Hematopoietic multipotent progenitor cell treated with erythropoietin and hydrocortisone succinate and interleukin-3 and kit ligand, for 15 days (in vitro differentiated cells): ENCODE results near the gene CYP4F8.

ENCODE experiments used
- DNase-seq: peaks from one replicate; pipeline ENCODE4 v3.0.0-alpha.2; 2015; ENCODE audit warnings: low spot score

The CYP4F8 gene

GRCh38 chr19:15616183-15616582 lies 1.2 kb downstream of the CYP4F8 start:
- no peak for DNase-seq

- no peak for DNase-seq
Observed at GRCh38 chr19:15616627-15617270, 1.7 kb downstream of the CYP4F8 start.

GRCh38 chr19:15618321-15618720 lies 3.3 kb downstream of the CYP4F8 start:
- DNase-seq = no peak

- no peak for DNase-seq
Observed at GRCh38 chr19:15621801-15622200, 6.8 kb downstream of the CYP4F8 start.

- no peak for DNase-seq
Observed at GRCh38 chr19:15622991-15623390, 8.0 kb downstream of the CYP4F8 start.

- DNase-seq = no peak
Observed at GRCh38 chr19:15623711-15624318, 8.8 kb downstream of the CYP4F8 start.

GRCh38 chr19:15628236-15629002 lies 13.4 kb downstream of the CYP4F8 start:
- DNase-seq = no peak

- DNase-seq = peak; percentile 83
Observed at GRCh38 chr19:15629003-15629880, 14.2 kb downstream of the CYP4F8 start.

- peak; percentile 51 for DNase-seq
Observed at GRCh38 chr19:15631817-15632216, 16.8 kb downstream of the CYP4F8 start.

GRCh38 chr19:15633082-15633835 lies 18.2 kb downstream of the CYP4F8 start:
- DNase-seq = no peak

- DNase-seq = no peak
Observed at GRCh38 chr19:15634105-15634504, 19.1 kb downstream of the CYP4F8 start.

GRCh38 chr19:15635016-15635805 lies 20.2 kb downstream of the CYP4F8 start:
- no peak for DNase-seq

GRCh38 chr19:15636026-15636425 lies 21.0 kb downstream of the CYP4F8 start:
- DNase-seq = no peak

- DNase-seq = peak; percentile 16
Observed at GRCh38 chr19:15639596-15639995, 24.6 kb downstream of the CYP4F8 start.

- peak; percentile 96 for DNase-seq
Observed at GRCh38 chr19:15640294-15640903, 25.4 kb downstream of the CYP4F8 start, which contains the start of gene CYP4F3. CYP4F3 (plus strand) TSS chr19:15640897; CDS start chr19:15641416, 519 bp downstream.

GRCh38 chr19:15640904-15641597 lies 26.0 kb downstream of the CYP4F8 start:
- peak; percentile 29 for DNase-seq

GRCh38 chr19:15641901-15642491 lies 27.0 kb downstream of the CYP4F8 start:
- no peak for DNase-seq

GRCh38 chr19:15642807-15643206 lies 27.8 kb downstream of the CYP4F8 start:
- DNase-seq = no peak

GRCh38 chr19:15643387-15643786 lies 28.4 kb downstream of the CYP4F8 start:
- DNase-seq = no peak
